ENCODE data around the gene NFIA.

Gene NFIA

GRCh38 chr1:61101536-61101935, 19.2 kb downstream of the NFIA start:
- no peak for TF ChIP-seq Cebpa-rat (IDR thresholded peaks at IDR 0.05)

GRCh38 chr1:61102041-61102440, 19.7 kb downstream of the NFIA start:
- Histone ChIP-seq H3K4me3 (no peak overlapping the region), H3K4me1 (no peaks in the 10 kb centered on the region), H3K27ac (no peak overlapping the region), H3K9ac (no peak overlapping the region), H3K36me3 (no peaks in the 10 kb centered on the region), H3K4me2 (no peak overlapping the region), H4K20me1 (no peaks in the 10 kb centered on the region), H3K9me3 (replicated peaks in 1 of 11) (no peaks in the 10 kb centered on the region), H3K27me3 (no peaks in the 10 kb centered on the region)
- no peak for TF ChIP-seq Cebpa-rat (IDR thresholded peaks at IDR 0.05)

More at GRCh38 chr1:61101536-61101935, 19.2 kb downstream of the NFIA start:
- H3K4me3 ChIP-seq: no peak overlapping the region
- H3K27ac ChIP-seq: no peak overlapping the region
- H3K9me3 ChIP-seq (replicated peaks in 1 of 11): no peaks in the 10 kb centered on the region
- H3K36me3 ChIP-seq: no peaks in the 10 kb centered on the region
- H3K27me3 ChIP-seq: no peaks in the 10 kb centered on the region
- H3K4me1 ChIP-seq: no peaks in the 10 kb centered on the region
- H4K20me1 ChIP-seq: no peaks in the 10 kb centered on the region
- no peak overlapping the region for H3K9ac ChIP-seq
- no peak overlapping the region for H3K4me2 ChIP-seq

- Histone ChIP-seq H4K20me1 (no peaks in the 10 kb centered on the region), H3K36me3 (no peaks in the 10 kb centered on the region), H3K9ac (no peak overlapping the region), H3K9me3 (replicated peaks in 1 of 11) (peaks cover 0 to under 1% (median 0%) of the 10 kb centered on the region in 11 experiments; a peak in 1 of 22 replicates), H3K4me2 (no peak overlapping the region), H3K27ac (no peak overlapping the region), H3K27me3 (no peaks in the 10 kb centered on the region), H3K4me1 (no peaks in the 10 kb centered on the region), H3K4me3 (no peak overlapping the region)
- no peak for TF ChIP-seq Cebpa-rat (IDR thresholded peaks at IDR 0.05)
Measured at GRCh38 chr1:61102621-61103020, 20.3 kb downstream of the NFIA start.

GRCh38 chr1:61104220-61104671, 21.9 kb downstream of the NFIA start:
- Histone ChIP-seq H3K9me3 (replicated peaks in 1 of 11) (peaks cover 0 to 4% (median 0%) of the 10 kb centered on the region in 11 experiments; a peak in 1 of 22 replicates), H4K20me1 (no peaks in the 10 kb centered on the region), H3K4me1 (no peaks in the 10 kb centered on the region), H3K9ac (no peak overlapping the region), H3K4me2 (no peak overlapping the region), H3K36me3 (no peaks in the 10 kb centered on the region), H3K4me3 (no peak overlapping the region), H3K27me3 (no peaks in the 10 kb centered on the region), H3K27ac (no peak overlapping the region)
- no peak for TF ChIP-seq Cebpa-rat (IDR thresholded peaks at IDR 0.05)

- Histone ChIP-seq H3K36me3 (no peaks in the 10 kb centered on the region), H3K4me3 (no peak overlapping the region)
- TF ChIP-seq Cebpa-rat (IDR thresholded peaks at IDR 0.05): no peak
Measured at GRCh38 chr1:61107638-61108037, 25.3 kb downstream of the NFIA start.

GRCh38 chr1:61109158-61109557, 26.8 kb downstream of the NFIA start:
- Histone ChIP-seq H3K4me1 (peaks cover 0 to 12% (median 0%) of the 10 kb centered on the region in 10 experiments; a peak in 5 of 20 replicates), H3K27ac (no peak overlapping the region)
- no peak for TF ChIP-seq Cebpa-rat (IDR thresholded peaks at IDR 0.05)

More at GRCh38 chr1:61107638-61108037, 25.3 kb downstream of the NFIA start:
- Histone ChIP-seq H3K4me2 (no peak overlapping the region), H3K27ac (no peak overlapping the region), H4K20me1 (no peaks in the 10 kb centered on the region), H3K9me3 (replicated peaks in 1 of 11) (peaks cover 0 to 4% (median 0%) of the 10 kb centered on the region in 11 experiments; a peak in 1 of 22 replicates), H3K9ac (no peak overlapping the region), H3K27me3 (no peaks in the 10 kb centered on the region), H3K4me1 (peaks cover 0 to 12% (median 0%) of the 10 kb centered on the region in 10 experiments; a peak in 5 of 20 replicates)

DNA sequence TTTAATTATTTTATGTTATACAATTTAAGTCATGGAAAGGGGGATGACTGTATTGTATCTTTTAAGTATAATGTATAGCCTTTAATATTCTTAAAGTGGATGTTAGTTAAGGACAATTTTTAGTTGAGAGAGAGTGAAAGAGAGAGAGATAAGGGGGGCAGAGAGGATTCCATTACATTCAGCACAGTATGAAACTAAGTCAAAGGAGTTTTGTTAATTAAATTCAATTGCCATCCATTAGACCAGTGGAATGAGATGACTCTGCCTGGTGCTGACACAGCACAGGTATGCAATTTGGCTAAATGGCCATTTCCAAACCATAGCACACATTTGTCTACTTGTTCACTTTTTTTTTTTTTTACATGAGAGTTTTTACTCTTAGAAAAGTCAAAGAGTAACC, 27.5 kb downstream of the NFIA start:
- no peak overlapping the region for H3K27ac ChIP-seq
- no peaks in the 10 kb centered on the region for H3K27me3 ChIP-seq
- H4K20me1 ChIP-seq: no peaks in the 10 kb centered on the region
- H3K4me1 ChIP-seq: peaks cover 0 to 12% (median 0%) of the 10 kb centered on the region in 10 experiments; a peak in 5 of 20 replicates
- no peak overlapping the region for H3K4me3 ChIP-seq
- H3K4me2 ChIP-seq: no peak overlapping the region
- no peak overlapping the region for H3K9ac ChIP-seq
- H3K9me3 ChIP-seq (replicated peaks in 1 of 11): peaks cover 0 to 4% (median 0%) of the 10 kb centered on the region in 11 experiments; a peak in 1 of 22 replicates
- TF ChIP-seq Cebpa-rat (IDR thresholded peaks at IDR 0.05): no peak
- no peaks in the 10 kb centered on the region for H3K36me3 ChIP-seq

More at GRCh38 chr1:61109158-61109557, 26.8 kb downstream of the NFIA start:
- Histone ChIP-seq H3K9ac (no peak overlapping the region), H3K9me3 (replicated peaks in 1 of 11) (peaks cover 0 to 4% (median 0%) of the 10 kb centered on the region in 11 experiments; a peak in 1 of 22 replicates), H4K20me1 (no peaks in the 10 kb centered on the region), H3K27me3 (no peaks in the 10 kb centered on the region), H3K36me3 (no peaks in the 10 kb centered on the region), H3K4me2 (no peak overlapping the region), H3K4me3 (no peak overlapping the region)

GRCh38 chr1:61110554-61110953, 28.2 kb downstream of the NFIA start:
- Histone ChIP-seq H3K9me3 (replicated peaks in 1 of 11) (peaks cover 0 to 4% (median 0%) of the 10 kb centered on the region in 11 experiments; a peak in 2 of 22 replicates), H3K36me3 (no peaks in the 10 kb centered on the region), H3K4me1 (peaks cover 0 to 12% (median 0%) of the 10 kb centered on the region in 10 experiments; a peak in 5 of 20 replicates), H3K4me3 (no peak overlapping the region), H3K27ac (no peak overlapping the region), H3K27me3 (no peaks in the 10 kb centered on the region), H4K20me1 (no peaks in the 10 kb centered on the region), H3K9ac (no peak overlapping the region), H3K4me2 (peak overlapping the region in 3 of 11 experiments; percentile 1 to 55 (median 52); a peak in 4 of 22 replicates)
- TF ChIP-seq Cebpa-rat (IDR thresholded peaks at IDR 0.05): no peak

DNA sequence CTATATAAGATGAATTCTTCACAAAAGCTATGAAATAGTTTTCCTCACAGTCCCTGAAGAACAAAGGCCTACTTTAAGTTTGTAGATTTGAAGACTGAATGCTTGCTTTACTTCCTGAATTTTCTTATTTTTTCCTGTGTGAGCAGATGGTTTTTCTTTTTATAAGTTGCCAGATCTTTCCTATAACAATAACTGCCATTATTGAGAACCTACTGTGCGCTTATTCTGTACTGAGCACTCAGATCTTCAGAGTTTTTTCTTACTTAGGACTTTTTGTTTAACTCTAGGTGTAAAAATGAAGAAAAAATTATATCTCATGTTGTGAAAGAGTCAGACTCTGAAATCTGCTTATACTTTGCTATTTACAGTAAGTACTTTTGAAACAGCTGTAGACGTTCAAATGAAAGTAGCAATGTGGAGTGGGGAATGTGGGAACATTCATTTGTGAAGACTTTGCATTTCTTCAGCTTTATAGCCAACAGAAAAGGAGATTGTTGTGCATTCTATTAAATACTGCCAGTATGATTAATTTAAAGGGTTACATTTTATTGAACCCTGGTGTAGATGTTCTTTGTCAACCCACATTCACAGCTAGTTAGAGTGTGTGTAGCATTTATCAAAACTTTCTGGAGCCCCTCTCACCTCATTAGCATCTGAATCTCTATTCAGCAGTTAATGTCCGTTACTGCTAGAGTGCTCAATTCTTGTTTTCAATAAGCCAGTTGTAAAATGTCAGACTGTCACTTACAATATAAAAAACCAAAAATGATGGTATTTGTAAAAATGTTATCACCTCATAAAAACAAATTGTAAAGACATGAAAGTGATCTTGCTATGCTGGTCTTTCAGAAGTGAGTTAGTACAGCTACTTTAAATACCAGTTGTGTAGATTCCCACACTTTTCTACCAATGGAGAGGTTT, 29.0 kb downstream of the NFIA start:
- peak overlapping the region in 3 of 11 experiments; percentile 1 to 55 (median 52); a peak in 4 of 22 replicates for H3K4me2 ChIP-seq
- no peaks in the 10 kb centered on the region for H4K20me1 ChIP-seq
- no peak overlapping the region for H3K9ac ChIP-seq
- no peaks in the 10 kb centered on the region for H3K27me3 ChIP-seq
- no peaks in the 10 kb centered on the region for H3K36me3 ChIP-seq
- peaks cover 0 to 4% (median 0%) of the 10 kb centered on the region in 11 experiments; a peak in 2 of 22 replicates for H3K9me3 ChIP-seq (replicated peaks in 1 of 11)
- H3K27ac ChIP-seq: no peak overlapping the region
- no peak for TF ChIP-seq Cebpa-rat (IDR thresholded peaks at IDR 0.05)
- peaks cover 0 to 12% (median 0%) of the 10 kb centered on the region in 10 experiments; a peak in 5 of 20 replicates for H3K4me1 ChIP-seq
- H3K4me3 ChIP-seq: no peak overlapping the region

Data from BLaER1 treated with 17β-estradiol and CSF1 and Interleukin-3, amounts not matched to agents 10 nM and 100 nM (cell line).